DOHH2 (cell line): Measurements from ENCODE around the gene LEKR1.

Source experiments
- H3F3A ChIP-seq: fragments of 200-600 bp; sonication (generic), shearing (Covaris generic); 2 replicates; pipeline ENCODE4 v1.6.0; 2016; ENCODE audit warnings: antibody characterized with exemption, mild to moderate bottlenecking; ENCODE audit not compliant: control insufficient read depth, insufficient read depth
- H3K27ac ChIP-seq: fragments of 200-600 bp; sonication (generic); 2 replicates; pipeline ENCODE4 v1.5.1; 2014; ENCODE audit warnings: low read depth, mild to moderate bottlenecking, low read length, moderate library complexity
- H3K27me3 ChIP-seq: fragments of 200-600 bp; sonication (generic); 2 replicates; pipeline ENCODE4 v1.6.1; 2014; ENCODE audit warnings: mild to moderate bottlenecking, low read length, mixed read lengths; ENCODE audit not compliant: control insufficient read depth
- H3K36me3 ChIP-seq: fragments of 200-600 bp; sonication (generic); 2 replicates; pipeline ENCODE4 v1.6.1; 2014; ENCODE audit warnings: mild to moderate bottlenecking, low read length, moderate library complexity, mixed read lengths; ENCODE audit not compliant: control insufficient read depth
- H3K4me1 ChIP-seq: fragments of 200-600 bp; sonication (generic); 2 replicates; pipeline ENCODE4 v1.6.1; 2014; ENCODE audit warnings: mild to moderate bottlenecking, low read length, mixed read lengths; ENCODE audit not compliant: control insufficient read depth
- H3K4me2 ChIP-seq: fragments of 200-600 bp; sonication (generic); 2 replicates; pipeline ENCODE4 v1.6.0; 2014; ENCODE audit warnings: mild to moderate bottlenecking, low read length, moderate library complexity
- H3K4me3 ChIP-seq: fragments of 200-600 bp; sonication (generic); 2 replicates; pipeline ENCODE4 v1.5.1; 2014; ENCODE audit warnings: mild to moderate bottlenecking, low read length, mixed read lengths
- H3K79me2 ChIP-seq: fragments of 200-600 bp; sonication (generic); 2 replicates; pipeline ENCODE4 v1.6.1; 2014; ENCODE audit warnings: mild to moderate bottlenecking, low read length, mixed read lengths; ENCODE audit not compliant: control insufficient read depth
- H3K9me2 ChIP-seq: fragments of 200-600 bp; sonication (generic); replicated peaks from 2 replicates; pipeline ENCODE4 v1.6.1; 2014; ENCODE audit warnings: mild to moderate bottlenecking, low read length, mixed read lengths; ENCODE audit not compliant: control insufficient read depth
- H3K9me3 ChIP-seq: fragments of 200-600 bp; sonication (generic); 2 replicates; pipeline ENCODE4 v1.6.1; 2014; ENCODE audit warnings: antibody characterized with exemption, low read length, mixed read lengths; ENCODE audit not compliant: control insufficient read depth, insufficient read depth
- H4K20me1 ChIP-seq: fragments of 200-600 bp; sonication (generic); 2 replicates; pipeline ENCODE4 v1.6.0; 2014; ENCODE audit warnings: low read depth, mild to moderate bottlenecking, antibody characterized with exemption, low read length, moderate library complexity; ENCODE audit not compliant: control insufficient read depth, insufficient read depth
- CTCF ChIP-seq: fragments of 200-600 bp; sonication (generic); IDR thresholded peaks from one replicate; pipeline ENCODE4 v1.5.1; 2014; ENCODE audit warnings: antibody characterized with exemption, mild to moderate bottlenecking, low read depth, low read length; ENCODE audit not compliant: poor library complexity, severe bottlenecking
- EZH2phosphoT487 ChIP-seq: fragments of 200-600 bp; sonication (generic); IDR thresholded peaks from 2 replicates; pipeline ENCODE4 v1.6.1; 2017; ENCODE audit warnings: borderline replicate concordance, mild to moderate bottlenecking, antibody characterized with exemption, low read length, moderate library complexity, mixed read lengths

Gene LEKR1

GRCh38 chr3:156948402-156949210 is 122.5 kb downstream of the LEKR1 start:
- no peaks in the 10 kb centered on the region for H3K4me1 ChIP-seq
- TF ChIP-seq CTCF (no peak), EZH2phosphoT487 (no peak)
- no peak overlapping the region for H3K4me2 ChIP-seq
- H3K27me3 ChIP-seq = no peaks in the 10 kb centered on the region
- H3K36me3 ChIP-seq = no peaks in the 10 kb centered on the region
- H3K27ac ChIP-seq = no peak overlapping the region
- no peaks in the 10 kb centered on the region for H3K79me2 ChIP-seq
- H3K9me3 ChIP-seq = no peaks in the 10 kb centered on the region
- H3F3A ChIP-seq = no peaks in the 10 kb centered on the region
- no peaks in the 10 kb centered on the region for H4K20me1 ChIP-seq
- H3K9me2 ChIP-seq = no peaks in the 10 kb centered on the region
- no peak overlapping the region for H3K4me3 ChIP-seq

DNA sequence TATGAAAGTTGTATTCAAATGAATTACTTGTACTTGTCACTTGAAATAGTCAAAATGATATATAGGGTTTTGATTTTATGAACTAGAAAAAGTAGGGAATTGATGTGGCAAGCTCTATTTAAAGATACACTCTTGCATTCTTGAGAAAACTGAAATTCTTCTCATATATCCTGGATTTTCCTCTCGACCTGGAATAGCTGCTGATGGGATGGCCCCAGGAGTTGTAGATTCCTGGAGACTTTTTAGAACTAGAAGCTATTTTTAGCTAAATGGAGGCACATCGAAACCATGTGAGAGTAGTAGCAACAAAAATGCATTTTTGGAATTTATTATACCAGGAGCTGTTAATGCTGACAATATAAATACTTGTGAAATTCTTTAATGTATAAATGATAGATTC is 125.9 kb downstream of the LEKR1 start:
- Histone ChIP-seq H3K27ac (no peak overlapping the region), H3K4me3 (no peak overlapping the region), H3K9me2 (no peaks in the 10 kb centered on the region), H3K4me2 (no peak overlapping the region), H4K20me1 (no peaks in the 10 kb centered on the region), H3K27me3 (no peaks in the 10 kb centered on the region), H3K4me1 (peaks cover 6% of the 10 kb centered on the region; the same call in 1 of the 2 replicates), H3K79me2 (no peaks in the 10 kb centered on the region), H3K9me3 (no peaks in the 10 kb centered on the region), H3K36me3 (no peaks in the 10 kb centered on the region), H3F3A (no peaks in the 10 kb centered on the region)
- no peak for TF ChIP-seq CTCF
- TF ChIP-seq EZH2phosphoT487 = no peak

DNA sequence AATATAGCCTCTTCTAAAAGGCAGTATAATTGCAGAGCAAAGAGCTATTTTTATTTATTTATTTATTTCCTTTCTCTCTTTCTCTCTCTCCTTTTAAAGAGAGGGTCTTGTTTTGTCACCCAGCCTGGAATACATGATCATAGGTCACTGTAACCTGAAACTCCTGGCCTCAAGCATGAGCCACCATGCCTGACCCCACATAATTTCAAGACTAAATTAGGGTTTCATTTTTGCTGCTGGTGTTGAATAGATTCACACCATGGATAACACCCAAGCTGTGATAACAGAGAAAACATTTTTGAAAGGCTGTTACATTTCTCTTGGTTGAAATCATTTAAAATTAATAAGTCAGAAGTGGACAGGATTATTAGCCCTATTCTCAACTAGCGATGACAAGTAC is 131.6 kb downstream of the LEKR1 start:
- no peak for TF ChIP-seq EZH2phosphoT487
- no peak for TF ChIP-seq CTCF
- H3K4me2 ChIP-seq = no peak overlapping the region

More for the DNA sequence above, 131.6 kb downstream of the LEKR1 start:
- H3K4me1 ChIP-seq = peaks cover 6% of the 10 kb centered on the region; the same call in 1 of the 2 replicates
- no peak overlapping the region for H3K4me3 ChIP-seq
- no peaks in the 10 kb centered on the region for H3K27me3 ChIP-seq
- no peaks in the 10 kb centered on the region; the same call in 1 of the 2 replicates for H3K9me2 ChIP-seq
- no peaks in the 10 kb centered on the region for H3K36me3 ChIP-seq
- H3K79me2 ChIP-seq = no peaks in the 10 kb centered on the region
- no peaks in the 10 kb centered on the region for H3K9me3 ChIP-seq
- H4K20me1 ChIP-seq = no peaks in the 10 kb centered on the region
- no peaks in the 10 kb centered on the region for H3F3A ChIP-seq
- H3K27ac ChIP-seq = no peak overlapping the region
